CD1c-positive myeloid dendritic cell (primary cell): ENCODE data around the gene OR5C1.
"Not testable (repeated sequence)": the region's sequence is repeated elsewhere in the genome, so short reads cannot be mapped to it uniquely, and the experiment has no call there.

Experiments
- DNase-seq: peaks from one replicate; pipeline ENCODE4 v3.0.0-alpha.2; 2016; ENCODE audit errors: extremely low spot score

Gene OR5C1

DNA sequence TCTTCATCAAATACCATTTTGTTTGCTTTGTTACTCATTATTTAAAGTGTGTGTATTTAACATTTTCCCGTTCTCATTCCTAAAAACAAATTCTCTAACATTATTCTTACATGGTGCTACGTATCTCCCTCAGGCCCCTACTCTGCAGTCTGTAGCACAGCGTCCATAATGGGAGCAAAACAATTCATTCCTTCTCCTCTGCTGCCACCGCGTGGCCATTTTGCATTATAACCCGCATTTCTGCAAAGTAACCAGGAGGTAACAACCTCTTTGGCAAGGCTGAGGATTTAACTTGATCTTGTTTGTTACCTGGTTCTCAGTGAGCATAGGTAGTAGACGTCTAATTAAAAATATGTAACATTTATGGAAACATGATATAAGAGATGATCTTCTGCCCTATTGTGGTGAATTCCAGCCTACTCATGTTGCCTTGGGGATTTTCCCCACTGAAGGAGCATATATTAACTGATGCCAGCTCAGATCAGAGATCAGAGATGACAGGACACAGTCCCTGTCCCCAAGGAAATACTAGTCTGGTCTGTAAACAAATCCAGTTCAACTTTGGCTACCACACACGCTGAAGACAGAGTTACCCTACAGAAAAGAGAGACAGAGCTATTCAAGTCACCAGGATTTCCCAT lies 21.7 kb downstream of the OR5C1 start:
- peak; percentile 85 for DNase-seq

DNA sequence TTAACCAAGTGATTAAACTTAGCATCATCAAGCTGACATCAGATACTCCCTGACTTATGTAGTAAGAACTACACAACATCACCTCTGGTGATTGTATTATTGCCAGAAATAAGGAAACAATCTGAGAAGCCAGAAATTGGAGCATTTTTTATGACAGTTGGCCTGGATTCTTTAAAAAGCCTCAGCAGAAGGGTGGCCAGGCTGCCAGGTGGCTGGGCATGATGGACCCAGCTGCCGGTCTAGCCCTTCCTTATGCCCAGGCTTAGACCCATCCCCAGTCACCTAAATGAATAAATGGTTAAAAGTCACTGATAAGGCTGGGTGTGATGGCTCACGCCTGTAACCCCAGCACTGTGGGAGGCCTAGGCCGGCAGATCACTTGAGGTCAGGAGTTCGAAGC lies 24.0 kb downstream of the OR5C1 start:
- no peak for DNase-seq

DNA sequence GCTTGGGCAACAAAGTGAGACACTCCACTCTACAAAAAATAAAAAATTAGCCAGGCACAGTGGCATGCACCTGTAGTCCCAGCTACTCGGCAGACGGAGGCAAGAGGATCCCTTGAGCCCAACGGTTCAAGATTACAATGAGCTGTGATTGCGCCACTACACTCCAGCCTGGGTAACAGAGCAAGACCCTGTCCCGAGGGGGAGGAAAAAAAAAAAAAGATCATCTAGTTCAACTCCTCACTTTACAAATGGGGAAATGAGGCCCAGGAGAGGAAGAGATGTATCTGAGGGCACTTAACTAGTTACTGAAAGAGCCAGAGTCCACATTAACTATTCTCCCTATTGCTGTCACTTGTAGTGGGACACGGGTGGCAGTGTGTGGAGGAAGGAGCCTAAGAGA lies 25.8 kb downstream of the OR5C1 start:
- no peak for DNase-seq

DNA sequence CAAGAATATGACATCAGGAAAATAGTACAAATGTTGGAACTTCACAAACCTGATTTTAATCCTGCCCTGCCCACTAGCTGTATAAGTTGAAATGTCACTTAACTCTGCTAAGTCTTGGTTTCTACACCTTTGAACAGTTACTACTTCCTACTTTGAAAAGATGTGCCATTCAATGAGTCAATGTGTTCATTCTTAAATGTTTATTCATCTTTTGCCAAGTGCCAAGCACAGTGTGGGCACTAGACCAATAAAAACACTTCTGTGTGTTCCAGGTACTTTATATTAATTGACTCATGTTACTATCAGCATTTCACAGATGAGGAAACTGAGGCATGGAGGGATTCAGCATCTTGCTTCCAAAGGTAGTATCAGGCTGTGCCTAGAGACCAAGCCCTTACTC lies 26.8 kb downstream of the OR5C1 start:
- no peak for DNase-seq

DNA sequence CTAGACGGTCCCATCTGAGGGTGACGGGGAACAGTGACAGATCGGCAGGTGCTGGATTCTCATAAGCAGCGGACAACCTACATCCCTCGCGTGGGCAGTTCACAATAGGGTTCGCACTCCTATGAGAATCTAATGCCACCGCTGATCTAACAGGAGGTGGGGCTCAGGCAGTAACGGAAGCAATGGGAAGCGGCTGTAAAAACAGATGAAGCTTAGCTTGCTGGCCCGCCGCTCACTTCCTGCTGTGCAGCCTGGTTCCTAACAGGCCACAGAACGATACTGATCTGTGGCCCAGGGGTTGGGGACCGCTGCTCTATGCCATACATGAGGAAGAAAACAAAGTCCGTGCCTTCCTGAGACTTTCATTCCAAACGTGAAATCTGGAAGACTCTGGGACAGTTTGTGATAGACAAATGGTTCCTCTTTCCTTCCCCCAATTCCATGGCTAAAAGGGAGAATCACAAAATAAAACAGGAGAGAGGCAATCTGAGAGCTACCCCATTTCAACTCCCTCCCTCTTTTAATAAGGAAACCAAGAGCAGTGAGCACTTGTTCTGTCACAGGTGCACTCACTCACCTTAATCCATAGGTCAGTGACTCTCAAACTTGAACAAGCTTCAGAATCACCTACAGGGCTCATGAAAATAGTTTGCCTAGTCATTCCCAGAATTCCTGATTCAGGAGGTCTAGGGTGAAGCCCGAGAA lies 27.6 kb downstream of the OR5C1 start:
- peak; percentile 4 for DNase-seq

DNA sequence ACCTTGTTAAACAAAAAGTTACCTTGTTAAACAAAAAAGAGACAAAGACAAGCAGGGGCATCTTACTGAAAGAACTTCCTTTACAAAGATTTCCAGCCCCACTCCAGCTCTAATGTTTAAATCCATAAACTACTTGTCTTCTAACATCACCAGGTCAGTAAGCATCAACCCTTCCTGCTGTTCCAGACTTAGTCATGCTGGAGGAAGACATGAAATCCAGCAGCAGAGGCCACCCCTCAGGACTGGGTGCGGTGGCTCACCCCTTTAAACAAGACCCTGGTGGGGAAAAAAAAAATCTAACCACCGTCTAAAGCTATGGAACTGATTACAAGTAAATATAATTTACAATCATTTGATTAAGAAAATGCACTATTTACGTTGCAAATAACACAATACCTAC lies 30.6 kb downstream of the OR5C1 start:
- DNase-seq: no peak

DNA sequence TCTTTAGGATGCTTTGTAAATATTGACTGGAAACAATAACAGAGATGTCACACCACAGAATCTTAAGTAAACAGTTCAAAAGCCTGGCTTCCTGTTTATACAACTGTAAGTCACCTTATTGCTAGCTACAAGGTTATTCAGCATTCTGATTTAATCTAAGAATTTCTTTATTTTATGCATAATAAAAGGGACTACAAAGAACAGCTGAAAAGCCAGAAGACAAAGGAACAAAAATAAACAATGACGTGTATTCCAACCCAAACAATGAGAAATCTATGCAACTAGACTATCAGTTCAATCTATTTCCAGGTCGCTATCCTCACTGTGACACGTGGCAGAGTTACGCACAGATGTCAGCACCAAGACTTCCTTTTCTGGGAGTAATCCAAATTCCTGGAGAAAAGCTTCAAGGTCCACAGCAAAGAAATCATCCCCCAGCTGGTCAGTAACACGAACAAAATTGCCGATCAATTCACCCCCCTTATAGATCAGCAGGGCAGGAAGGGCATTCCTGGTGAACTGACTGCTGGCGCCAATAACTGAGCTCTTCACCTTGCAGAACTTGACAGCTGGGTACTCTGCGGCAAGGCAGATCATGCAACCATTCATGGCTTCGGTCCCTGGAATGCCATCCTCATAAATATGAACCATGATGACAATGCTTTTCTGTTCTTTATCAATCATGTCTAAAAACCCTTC lies 31.2 kb downstream of the OR5C1 start:
- DNase-seq: no peak

DNA sequence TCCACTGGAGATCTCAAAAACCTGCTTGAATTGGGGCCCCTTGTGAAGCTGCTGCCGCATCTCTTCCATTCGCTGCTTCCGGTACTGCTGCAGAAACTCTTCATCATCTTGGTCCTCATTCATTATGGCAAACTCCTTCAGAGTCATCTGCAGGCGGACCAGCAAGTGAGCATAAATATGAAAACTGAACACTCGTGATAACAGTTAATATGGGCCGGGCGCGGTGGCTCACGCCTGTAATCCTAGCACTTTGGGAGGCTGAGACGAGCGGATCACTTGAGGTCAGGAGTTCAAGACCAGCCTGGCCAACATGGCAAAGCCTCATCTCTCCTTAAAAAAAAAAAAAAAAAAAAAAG lies 31.7 kb downstream of the OR5C1 start:
- no peak for DNase-seq

DNA sequence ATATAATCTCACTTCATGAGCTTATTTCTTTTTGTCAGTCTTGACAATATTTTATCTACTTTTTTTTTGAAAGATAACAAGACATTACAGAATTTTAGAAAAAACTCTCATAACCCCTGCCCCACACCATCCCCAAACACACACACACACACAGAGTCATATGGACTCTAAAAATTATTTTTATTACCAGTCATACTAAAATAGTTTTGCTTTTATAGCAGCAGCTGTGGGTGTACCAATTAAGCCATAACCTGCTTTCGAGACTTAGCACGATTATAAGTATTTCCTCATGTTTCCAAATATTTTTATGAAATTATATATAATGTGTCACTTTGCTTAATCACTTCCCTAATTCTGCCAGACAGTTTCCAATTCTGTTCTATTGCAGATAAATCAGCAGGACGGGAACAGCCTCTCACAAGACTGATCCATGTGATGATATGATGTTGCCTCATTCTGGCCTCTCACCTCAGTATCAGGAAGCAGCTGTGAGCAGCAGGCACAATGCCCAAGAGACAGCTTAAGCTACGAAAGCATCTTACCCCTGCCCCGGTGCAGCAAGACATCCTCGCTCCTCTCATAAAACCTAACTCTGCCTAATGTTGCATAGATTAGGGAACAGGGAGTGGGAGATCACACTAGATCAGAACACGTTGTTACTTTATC lies 32.7 kb downstream of the OR5C1 start:
- peak; percentile 64 for DNase-seq

DNA sequence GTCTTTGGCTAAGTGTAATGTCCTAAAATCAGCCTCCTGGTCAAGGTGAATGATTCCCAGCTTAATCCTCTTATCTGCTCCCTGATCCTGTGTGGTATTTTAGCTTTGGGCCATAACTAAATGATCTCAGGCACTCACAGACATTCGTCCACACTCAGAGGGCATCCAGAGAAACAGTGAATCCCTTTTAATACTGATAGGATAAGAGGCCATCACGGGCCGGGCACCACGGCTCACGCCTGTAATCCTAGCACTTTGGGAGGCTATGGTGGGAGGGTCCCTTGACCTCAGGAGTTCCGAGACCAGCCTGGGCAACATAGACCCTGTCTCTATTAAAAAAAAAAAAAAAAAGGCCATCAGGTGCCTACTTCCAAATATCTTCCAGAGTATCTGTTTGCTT lies 33.3 kb downstream of the OR5C1 start:
- no peak for DNase-seq

DNA sequence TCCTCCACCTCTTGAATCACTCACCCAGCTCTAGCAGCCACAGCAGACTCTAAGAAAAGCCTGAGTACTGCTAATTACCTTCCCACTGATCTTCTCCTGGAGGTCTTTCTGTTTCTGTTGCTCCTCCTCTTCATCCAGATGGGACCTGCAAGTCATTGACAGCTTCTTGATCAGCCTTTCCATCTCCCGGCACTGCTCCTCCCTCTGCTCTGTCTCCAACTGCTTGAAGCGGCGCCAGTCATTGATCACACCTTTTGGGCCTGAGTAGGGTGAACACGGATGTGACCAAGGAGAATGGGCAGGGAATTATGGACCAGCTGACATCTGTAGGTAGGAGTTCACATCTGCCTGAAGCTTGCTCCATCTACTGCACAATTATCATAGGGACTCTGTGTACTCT lies 34.2 kb downstream of the OR5C1 start:
- DNase-seq: no peak

DNA sequence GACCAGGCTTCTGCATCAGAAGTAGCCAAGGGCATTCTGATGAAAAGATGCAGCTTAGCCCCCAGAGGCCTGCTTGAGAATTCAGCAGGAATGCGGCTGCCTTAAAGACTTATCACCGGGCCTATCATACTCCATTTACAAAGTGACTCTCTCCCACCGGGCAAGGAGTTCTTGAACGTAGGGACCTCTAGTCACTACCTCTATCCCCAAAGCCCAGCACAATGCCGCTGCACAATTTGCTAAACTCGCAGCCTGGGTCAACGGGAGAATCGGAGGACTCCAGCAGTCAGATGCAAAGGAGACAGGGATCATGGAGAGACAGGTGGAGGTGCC lies 39.0 kb downstream of the OR5C1 start:
- peak; percentile 11 for DNase-seq

DNA sequence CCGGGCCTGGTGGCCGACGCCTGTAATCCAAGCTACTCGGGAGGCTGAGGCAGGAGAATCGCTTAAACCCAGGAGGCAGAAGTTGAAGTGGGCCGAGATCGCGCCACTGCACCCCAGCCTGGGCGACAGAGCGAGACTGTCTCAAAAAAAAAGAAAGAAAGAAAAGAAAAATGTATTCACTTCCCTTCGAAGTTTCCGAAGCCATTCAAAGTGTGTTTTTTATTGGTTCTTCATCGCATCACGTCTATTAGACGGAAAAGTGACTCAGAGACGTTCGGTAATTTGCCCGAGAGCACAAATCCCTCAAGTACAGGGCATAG lies 40.2 kb downstream of the OR5C1 start:
- not testable (repeated sequence) for DNase-seq

DNA sequence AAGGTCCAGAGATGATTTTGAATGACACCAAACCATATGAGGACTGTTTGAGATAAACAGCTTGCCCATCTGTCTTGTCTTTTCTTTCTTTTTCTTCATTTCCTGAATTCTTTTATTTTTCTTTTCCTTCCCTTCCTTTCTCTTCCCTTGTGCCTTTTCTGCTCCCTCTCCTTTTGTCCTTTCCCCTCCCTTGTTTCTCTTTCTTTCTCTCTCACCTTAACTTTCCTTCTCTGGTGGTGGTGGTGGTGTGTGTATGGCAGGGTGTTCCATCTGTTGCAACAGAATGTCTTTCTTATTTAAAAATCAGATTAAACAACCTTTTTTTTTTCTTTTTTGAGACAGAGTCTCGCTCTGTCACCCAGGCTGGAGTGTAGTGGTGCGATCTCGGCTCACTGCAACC lies 43.5 kb downstream of the OR5C1 start:
- DNase-seq: no peak

DNA sequence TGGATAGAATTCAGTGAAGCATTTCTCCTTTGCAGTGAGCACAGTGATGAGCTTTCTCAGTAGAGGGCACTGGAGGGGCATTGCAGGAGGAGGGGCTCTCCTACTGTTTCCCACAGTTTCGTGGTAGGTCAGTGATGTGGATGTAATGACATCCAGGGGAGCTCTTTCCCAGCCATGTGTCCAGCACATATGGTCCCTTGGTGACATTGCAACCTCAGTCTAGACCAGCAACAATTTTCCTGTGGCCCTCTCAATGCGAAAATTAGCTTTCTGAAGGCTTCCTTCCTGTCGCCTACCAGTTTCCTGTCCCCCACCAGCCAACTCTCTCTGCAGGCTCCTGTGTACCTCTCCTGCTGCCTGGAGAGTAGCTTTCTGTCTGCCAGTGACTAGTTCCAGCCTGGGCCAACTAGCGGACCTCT lies 46.6 kb downstream of the OR5C1 start:
- DNase-seq: no peak

DNA sequence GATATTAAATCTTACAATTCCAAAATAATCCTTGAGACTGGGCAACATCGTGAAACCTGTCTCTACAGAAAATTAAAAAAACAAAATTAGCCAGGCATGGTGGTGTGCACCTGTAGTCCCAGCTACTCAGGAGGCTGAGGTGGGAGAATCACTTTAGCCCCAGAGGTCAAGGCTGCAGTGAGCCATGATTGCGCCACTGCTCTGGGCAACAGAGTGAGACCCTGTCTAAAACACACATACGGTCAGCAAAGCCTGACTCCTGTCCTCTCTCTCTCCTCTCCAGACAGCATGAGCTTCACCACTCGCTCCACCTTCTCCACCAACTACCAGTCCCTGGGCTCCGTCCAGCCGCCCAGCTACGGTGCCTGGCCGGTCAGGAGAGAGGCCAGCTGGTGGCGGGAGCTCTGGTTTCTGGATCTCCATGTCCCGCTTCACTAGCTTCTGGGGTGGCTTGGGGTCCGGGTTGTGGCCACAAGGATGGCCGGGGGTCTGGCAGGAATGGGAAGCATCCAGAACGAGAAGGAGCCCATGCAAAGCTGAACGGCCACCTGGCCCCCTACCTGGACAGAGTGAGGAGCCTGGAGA lies 48.6 kb downstream of the OR5C1 start:
- DNase-seq: no peak

DNA sequence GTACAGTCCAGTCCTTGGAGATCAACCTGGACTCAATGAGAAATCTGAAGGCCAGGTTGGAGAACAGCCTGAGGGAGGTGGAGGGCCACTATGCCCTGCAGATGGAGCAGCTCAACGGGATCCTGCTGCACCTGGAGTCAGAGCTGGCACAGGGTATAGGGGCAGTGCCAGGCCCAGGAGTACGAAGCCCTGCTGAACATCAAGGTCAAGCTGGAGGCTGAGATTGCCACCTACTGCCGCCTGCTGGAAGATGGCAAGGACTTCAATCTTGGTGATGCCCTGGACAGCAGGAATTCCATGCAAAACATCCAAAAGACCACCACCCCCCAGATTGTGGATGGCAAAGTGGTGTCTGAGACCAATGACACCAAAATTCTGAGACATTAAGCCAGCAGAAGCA lies 49.7 kb downstream of the OR5C1 start:
- not testable (repeated sequence) for DNase-seq
